Inferior parietal cortex (tissue), 1 donor: ENCODE measurements around the gene TSSC4.

Experiments
- DNase-seq: peaks from one replicate; pipeline ENCODE4 v3.0.0-alpha.2; 2016; ENCODE audit errors: extremely low spot score

The TSSC4 gene

DNA sequence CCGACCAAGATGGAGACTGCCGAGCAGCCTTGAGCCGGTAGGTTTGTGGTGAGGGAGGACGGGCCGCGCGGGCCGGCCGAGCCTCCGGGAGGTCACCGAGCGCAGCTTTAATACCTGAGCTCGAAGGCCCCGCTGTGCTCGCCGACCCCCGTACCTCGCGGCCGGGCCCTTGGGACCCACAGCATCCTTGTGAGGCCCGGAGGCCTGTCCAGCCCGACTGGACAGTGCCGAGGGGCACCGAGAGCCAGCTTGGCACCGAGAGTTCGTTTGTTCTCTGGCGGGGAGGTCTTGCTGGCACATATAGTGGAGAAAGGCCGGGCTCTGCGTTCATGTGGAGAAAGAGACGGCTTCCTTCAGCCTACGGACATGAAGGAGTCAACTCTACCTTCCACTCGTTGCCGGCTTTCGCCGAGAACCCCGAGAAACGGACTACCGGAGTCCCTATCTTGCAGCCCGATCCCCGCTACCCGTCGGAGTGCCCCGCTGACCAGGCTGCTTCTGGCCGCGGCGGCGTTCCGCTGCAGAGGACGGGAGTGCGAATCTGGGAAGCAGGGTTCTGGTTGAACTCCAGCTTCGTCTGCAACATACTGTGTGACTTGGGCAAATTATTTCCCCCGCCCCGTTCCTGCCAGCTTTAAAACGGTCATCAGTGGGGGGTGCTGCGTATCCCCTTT lies 349 bp downstream of the TSSC4 start:
- no peak for DNase-seq

DNA sequence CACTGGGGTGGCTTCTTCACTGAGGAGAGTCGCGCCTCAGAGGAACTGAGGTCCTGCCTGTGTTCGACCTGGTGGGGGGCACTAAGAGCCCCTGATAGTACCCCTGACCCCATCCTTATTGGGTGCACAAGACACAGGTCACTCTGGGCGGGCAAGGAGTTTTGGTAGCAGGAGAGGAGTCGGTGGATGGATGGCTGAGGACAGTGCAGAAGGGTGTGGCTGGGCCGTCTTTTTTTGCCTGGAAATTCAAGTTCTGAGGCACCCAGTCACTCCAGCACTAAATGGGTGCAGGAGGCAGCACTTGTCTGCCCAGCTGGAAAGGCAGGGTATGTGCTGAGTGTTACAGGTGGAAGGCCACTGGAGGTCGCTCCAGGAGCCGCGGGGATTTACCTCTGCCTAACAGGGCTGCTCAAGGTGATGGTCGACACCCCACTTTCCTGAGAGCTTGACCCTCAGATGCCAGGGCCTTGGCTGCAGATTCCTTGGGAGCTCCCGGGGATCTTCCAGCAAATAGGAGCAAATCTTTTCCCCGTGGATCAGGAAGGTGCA lies 960 bp downstream of the TSSC4 start:
- no peak for DNase-seq

DNA sequence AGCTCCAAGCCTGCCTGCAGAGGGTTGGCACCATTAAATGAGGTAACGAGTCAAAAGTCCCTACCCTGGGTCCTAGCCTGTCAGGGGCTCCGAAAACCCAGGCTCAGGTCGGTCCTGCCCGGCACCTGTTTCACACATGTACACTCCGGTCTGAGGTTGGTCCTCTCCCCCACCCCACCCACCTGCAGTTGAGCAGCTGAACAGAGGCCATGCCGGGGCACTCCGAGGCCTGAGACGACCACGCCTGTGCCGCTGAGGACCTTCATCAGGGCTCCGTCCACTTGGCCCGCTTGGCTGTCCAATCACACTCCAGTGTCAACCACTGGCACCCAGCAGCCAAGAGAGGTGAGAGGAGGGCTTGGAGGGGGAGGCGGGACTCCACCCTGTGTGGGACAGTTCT lies 1.6 kb downstream of the TSSC4 start:
- no peak for DNase-seq

DNA sequence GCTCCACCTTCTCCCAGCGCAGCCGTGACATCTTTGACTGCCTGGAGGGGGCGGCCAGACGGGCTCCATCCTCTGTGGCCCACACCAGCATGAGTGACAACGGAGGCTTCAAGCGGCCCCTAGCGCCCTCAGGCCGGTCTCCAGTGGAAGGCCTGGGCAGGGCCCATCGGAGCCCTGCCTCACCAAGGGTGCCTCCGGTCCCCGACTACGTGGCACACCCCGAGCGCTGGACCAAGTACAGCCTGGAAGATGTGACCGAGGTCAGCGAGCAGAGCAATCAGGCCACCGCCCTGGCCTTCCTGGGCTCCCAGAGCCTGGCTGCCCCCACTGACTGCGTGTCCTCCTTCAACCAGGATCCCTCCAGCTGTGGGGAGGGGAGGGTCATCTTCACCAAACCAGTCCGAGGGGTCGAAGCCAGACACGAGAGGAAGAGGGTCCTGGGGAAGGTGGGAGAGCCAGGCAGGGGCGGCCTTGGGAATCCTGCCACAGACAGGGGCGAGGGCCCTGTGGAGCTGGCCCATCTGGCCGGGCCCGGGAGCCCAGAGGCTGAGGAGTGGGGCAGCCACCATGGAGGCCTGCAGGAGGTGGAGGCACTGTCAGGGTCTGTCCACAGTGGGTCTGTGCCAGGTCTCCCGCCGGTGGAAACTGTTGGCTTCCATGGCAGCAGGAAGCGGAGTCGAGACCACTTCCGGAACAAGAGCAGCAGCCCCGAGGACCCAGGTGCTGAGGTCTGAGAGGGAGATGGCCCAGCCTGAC lies 2.5 kb downstream of the TSSC4 start:
- no peak for DNase-seq

DNA sequence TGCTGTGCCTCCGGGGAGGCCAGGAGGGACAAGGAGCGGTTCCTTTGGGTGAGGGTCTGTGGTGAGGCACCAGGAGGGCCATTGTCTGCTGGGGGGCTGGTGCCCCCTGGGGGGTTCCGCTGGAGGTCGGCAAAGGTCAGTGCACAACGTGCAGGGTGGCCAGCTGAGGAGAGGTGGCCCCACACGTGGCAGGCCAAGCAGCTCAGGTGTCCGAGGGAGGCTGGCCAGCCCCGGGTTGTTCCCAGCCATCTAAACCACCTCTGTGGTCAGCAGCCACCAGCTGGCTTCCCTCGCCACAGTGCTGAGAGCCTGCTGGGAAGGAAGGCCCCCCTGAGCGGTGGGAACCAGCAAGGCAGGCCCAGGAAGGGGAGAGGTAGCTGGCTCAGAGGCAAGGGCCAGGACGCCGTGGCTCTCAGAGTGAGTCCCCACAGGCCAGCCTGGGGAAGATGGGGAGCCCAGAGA lies 4.2 kb downstream of the TSSC4 start:
- DNase-seq, result no peak

DNA sequence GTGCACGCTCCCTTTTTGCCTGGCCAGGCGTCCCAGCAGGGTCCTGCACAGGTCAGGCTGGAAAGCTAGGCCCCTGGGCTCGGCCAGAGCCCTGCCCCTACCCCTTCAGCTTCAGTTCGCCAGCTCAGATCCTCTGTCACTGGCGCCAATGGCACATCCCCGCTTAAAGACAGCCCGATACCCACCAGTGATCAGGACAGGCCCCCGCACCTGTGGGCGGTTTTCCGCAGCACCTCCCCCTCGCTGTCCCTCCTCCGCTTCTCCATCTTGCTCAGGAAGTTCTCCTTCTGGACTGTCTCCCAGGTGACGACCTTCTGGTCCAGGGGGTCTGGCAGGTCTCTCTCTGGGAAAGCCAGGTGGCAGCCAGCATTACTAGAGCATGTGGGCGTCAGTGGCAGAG lies 5.9 kb downstream of the TSSC4 start:
- no peak for DNase-seq

DNA sequence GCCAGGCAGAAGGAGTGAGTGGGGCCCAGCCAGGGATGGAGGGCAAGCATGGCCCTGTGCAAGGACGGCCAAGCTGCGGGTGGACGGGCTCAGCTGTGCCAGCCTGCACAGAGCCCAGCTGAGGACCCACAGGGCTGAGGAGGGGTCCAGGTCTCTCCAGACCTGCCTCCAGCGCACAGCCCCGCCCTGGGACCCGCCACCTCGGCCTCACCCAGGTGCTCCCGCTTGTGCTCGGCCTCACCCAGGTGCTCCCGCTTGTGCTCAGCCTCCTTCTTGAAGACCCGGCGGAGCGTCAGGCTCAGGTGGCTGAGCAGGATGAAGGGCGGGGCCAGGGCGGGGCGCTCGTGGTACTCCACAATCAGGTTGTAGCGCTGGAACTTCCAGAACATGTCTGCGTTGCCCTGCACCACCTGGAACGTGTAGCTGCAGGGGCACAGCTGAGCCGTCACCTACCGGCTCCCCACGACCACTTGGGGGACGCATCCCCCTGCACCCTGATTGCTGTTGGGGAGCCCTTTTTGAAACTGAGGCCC lies 6.4 kb downstream of the TSSC4 start:
- DNase-seq, result no peak

DNA sequence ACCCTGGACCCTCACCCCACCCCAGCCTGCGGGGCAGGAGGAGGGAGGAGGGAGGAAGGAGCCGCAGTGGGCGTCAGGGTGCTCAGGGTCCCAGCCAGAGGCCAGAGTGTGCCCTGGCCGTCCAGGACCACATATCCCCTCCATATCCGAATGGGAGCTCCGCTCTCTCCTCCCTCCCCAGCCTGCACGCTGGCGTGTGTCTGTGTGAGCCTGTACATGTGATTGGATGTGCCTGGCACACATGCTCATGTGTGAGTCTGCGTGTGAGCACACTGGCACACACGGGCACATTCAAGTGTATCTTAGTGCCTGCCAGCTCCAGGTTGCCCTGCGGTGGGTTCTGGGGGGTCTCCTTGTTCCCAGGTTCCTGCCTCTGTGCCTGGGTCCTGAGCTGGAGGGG lies 8.1 kb downstream of the TSSC4 start:
- no peak for DNase-seq

DNA sequence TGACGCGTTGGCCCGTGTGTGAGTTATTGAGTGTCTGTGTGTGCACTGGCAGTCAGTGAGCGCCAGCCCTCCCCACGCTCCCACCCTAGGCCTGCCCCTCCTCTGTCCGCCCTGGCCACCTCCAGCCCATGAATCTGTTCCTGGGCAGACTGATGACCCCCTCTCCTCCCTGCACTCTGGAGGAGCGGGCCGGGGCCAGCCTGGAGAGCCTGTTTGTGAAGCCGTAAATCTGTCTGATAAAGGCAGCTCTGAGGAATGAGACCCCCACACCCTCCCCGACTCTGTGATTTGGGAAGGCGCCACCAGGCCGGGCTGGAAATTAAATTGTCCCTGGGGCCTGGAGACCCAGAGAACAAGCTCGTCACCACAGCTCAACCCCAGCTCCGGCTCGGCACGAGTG lies 8.6 kb downstream of the TSSC4 start:
- no peak for DNase-seq

DNA sequence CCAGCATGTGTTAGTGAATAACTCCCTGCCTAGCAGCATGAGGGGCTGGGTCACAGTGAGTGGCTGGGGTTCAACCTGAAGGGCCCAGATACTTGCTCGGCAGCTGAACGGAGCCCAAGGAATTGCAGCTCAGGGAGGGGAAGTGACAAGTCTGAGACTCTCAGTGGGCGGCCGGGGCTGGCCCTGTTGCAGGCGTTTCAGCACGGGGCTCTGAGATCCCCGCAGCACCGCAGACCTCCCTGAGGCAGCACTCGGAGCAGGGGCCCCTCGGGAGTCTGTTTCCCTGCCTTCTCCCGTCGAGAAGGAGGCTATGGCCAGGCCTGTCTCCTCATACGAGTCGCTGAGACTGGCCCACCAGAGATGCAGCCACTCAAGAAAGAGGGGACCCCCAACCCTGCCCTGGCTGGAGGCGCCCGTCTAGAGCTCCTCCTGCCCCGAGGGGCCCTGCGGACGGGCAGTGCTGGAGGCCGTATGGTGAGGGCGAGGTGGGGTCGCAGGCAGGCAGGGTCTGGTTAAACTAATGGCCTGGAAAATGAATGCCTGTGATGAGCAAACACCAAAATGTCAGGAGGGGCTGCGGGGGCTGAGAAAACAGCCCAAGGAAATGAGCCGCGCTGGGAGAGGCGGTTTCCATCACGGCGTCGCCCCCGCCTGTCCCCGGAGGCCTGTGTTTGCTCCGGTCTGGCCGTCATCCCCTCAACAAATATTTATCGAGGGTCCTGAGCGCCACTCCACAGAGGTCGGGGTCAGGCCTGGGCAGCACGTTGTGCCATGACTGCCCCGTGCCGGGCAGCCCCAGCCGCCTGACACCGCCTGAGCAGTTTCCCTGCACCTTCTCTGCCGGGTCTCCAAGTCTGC lies 9.3 kb downstream of the TSSC4 start:
- DNase-seq, result no peak

DNA sequence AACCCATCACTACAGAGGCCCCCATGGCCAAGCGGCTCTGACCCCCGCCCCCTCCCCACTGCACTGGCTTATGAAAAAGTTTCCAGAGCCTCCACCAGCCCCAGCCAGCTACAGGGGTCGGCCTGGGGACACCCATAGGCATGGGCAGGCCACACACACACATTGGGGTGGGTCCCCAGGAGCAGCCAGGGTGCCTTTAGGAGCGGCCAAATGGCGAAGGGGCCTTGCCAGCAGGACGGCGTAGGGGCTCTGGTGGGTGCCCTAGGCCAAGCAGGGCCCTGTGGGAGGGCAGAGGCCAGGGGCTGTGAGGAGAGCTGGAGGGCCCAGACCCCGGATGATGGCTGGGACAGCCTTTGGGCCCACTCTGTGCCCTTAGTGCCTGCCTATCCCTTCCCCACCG lies 10.1 kb downstream of the TSSC4 start:
- DNase-seq, result no peak

DNA sequence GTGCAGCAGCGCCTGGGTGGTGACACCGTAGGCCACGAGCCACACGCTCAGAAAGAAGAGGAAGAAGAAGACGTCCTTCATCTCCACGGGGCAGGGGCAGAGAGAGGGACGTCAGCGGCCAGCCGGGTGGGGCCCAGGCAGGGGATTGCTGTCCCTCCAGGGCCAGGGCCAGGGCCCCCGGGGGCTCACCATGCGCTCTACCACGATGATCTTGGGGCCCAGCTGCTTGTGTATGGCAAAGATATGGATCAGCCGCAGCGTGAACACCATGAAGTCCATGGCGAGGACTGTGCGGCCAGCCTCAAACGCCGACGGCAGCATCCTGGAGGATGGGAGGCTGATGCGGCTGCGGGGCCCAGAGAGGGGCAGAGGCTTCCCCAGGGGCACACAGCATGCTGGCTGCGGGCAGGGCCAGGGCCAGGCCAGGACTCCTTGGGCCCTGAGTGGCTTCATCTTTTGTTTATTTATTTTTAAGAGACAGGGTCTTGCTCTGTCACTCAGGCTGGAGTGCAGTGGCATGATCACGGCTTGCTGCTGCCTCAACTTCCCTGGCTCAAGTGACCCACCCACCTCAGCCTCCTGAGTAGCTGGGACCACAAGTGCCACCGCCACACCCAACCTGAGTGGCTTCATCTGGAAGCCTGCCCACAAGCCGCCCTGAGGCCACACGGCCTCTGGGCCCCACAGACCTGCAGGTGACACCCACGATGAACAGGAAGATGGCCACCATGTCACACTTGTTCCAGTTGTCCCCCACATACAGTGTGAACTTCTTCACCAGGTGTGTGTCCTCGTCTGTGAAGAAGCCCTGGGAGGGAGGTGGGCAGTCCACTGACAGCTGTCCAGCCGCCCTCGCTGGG lies 11.1 kb downstream of the TSSC4 start:
- DNase-seq, result no peak

DNA sequence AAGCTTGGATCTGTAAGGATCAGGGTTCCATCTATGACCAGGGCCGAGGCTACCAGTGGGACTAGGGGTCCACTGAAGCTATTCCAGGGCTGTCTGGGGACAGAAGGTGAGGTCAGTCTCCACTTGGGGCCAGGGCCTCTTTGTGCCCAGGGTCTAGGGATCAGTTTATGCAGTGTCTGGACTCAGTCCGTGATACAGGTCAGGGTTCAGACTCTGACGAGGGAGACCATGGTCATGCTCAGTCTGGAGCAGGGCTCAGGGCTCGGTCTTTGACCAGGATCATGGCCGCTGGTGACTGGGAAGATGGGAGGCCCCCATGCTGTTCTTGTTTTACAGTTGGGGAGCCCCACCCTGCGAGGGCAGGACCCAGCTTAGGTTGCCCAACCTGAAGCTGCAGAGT lies 11.8 kb downstream of the TSSC4 start:
- no peak for DNase-seq

DNA sequence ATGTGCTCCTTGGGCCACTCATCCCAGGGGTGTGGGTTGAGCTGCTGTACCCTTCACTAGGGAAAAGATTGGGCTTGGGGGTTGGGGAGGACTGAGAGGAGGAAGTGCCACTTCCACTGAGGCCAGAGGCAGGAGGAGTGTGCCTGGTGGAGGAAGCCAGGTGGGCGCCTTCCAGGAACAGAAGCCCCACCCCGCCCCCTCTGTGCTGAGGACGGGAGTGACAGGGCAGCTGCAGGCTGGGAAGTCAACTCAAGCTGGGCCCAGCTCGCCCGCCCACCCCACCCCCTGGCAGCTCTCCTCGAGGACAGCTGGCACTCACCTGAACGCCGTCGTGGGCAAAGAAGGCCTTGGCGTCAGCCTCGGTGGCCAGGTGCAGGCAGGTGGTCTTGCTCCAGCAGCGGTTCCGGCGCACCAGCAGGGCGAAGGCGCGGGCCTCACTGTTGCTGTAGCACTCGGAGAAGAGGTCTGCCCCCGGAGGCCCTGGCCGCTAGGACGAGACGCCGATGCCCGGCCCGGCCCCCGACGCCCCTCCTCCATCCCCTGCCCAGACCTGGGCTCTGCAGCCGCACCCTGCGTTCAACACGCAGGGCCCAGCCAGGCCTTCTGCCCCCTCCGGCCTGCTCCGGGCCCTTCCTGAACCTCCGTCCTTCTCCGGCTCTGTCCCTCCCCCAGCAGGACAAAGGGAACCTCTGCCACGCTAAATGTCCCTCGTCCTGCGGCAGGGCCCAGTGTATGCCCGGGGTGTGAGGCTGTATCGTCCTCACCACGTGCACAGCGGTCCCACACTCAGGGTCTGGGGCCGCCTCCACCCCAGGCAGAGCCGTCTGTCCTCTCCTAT lies 13.4 kb downstream of the TSSC4 start:
- DNase-seq, result no peak

DNA sequence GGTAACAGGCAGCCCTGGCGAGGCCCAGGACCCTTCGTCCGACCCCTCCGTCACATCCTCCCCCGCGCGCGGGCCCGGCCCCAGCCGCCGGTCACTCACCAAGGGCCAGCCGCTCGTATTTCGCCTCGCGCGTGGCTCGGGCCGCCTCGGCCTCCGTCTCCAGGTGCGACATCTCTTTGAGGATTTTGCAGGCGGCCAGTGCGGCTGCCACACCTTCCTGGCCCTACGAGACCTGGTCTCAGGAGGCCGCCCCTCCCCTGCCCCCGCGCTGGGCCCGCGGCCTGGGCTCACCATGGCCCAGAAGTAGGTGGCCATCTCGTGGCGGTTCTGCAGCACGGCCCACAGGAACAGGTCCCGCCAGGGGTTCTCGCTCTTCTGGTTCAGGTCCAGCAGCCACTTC lies 14.1 kb downstream of the TSSC4 start:
- no peak for DNase-seq

DNA sequence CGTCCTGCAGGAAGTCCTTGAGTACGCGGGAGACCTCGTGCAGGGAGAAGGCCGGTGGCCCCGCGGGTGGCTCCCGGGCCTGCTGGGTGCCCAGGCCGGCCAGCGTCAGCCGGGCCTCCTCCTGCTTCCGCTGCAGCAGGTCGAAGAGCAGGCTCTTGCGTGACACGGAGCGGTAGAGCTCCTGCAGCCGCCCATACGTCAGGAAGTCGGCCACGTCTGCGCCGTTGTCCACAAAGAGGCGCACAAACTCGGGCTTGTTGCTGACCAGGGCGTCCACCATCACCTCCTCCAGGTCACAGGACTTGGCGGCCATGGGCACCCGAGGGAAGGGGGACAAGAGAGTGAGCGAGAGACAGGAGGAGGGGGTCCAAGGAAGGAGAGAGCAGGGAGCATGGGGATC lies 14.6 kb downstream of the TSSC4 start:
- DNase-seq, result no peak

DNA sequence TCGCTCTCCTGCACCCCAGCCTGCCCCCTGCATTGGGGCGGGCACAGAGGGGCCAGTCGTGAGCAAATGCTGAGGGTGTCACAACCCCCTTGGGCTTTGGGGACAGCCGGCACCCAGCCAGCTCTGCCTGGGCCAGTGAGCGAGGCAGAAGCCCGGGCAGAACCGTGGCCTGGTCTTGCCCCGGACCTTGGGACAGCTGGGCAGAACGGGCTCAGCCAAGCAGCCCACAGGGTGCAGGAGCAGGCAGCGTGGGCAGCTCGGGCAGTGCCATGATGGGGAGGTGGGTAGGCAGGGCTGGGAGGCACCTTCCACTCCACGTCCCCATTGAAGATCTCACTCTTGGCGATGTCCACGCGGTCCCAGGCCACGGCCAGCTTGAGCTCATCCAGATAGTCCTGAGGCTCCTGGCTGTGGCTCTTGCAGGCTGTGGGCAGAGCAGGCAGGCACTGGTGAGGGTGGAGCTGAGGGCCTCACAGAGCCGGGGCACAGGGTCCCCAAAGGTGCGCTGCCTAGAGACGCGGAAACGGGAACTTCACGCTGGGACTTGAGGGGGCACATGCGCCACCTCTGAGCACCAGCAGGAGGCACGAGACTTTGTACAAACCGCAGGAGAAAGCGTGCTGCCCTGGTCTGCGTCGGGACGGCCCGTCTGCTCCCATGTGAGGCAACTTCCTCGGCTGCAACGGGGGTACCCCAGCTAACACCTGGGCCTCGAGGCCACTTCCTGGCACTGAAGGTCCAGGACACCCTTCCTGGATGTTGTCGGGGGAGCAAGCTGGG lies 15.2 kb downstream of the TSSC4 start:
- no peak for DNase-seq

DNA sequence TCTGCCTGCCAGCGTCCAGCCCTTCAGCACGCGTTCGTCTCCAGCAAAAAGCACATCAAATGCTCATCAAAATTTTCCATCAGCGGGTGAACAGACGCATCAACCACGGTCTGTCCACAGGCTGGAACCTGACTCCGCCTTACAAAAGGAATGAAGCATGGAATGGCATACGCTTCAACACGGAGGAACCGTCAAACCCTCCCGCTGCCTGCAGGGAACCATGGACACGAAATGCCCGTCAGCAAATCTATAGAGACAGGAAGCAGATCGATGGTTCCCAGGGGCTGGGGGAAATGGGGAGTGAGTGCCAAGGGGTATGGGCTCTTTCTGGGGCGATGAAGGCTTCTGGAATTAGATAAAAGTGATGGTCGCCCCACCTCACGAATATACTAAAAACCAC lies 16.2 kb downstream of the TSSC4 start:
- no peak for DNase-seq
